GM18858 (cell line): ENCODE results near the gene SEMA3E.
"Not testable (repeated sequence)": the region's sequence is repeated elsewhere in the genome, so short reads cannot be mapped to it uniquely, and the experiment has no call there.

Source experiments
- ATAC-seq: cut with Tn5 transposase; IDR thresholded peaks from one replicate; pipeline ENCODE4 v1.9.1; 2021; ENCODE audit not compliant: unreplicated experiment

The SEMA3E gene

DNA sequence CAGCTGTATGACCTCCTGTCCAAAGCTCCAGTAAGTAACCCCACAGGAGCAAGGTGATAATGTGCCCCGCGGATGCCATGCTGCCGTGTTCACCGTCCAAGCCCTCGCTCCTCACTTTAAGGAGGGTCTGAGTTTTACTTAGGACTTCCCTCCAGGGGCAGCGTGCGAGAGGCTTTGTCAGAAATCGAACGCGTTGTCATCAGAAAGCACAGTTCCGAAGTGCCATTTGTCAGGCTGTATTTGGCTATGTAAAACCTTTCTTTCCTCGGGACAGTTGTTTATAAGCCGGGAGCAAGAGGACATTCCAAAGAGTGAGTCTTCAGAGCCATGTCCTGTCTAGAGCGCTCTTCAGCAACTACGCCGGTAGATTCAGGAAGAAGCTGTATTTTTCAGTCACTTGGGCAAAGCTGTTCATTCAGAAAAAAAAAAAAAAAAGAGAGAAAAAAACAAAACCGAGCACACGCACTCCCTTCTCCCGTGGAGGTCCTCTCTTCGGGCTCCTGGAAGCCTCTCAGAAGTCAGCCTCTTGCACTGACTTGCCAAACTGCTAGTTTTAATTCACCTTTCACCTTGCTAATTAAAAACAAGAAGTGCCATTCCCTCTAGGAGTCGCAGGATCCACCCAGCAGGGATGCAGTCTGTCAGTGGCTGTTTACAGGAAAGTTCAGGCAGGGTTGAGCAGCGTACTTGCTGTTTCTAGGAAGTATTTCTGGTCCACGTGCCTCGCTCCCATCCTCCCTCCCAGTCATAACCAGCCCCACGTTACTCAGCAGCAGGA, at the start of gene SEMA3E:
Gene SEMA3E (minus strand): TSS at position 676 of the 778 bp plus-strand sequence.
- no peak for ATAC-seq

DNA sequence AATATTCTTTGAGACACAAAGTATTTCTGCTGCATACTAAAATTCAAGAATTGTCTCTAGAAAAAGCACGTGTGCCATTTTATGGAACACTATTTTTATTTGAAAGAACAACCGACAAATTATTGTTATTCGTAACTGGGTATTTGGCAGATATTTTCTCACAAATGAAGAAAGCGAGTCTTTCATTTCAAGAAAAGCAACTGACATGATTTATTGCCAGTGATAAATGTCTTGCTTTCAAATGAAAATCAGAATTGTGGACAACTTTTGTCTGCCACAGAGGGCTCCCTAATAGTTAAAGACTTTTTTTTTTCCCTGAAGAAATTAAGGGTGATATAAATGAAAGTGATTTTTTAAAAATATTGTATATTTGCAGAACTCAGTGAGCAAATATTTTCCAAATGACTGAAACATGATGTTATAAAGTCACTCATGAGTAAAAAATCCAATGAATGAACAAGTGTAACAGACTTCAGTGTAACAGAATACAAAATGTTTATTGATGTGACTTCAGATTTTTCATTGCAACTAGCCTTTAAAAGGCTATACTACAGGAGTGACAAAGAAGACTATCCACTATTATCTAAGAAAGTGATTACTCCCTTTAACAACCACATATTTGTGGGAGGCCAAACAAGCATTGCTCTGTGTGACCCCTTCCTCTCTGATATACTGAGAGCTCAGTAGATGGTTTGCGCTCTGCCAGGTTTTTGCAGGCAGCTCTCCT, 49.0 kb upstream of the SEMA3E start:
- ATAC-seq, result no peak

DNA sequence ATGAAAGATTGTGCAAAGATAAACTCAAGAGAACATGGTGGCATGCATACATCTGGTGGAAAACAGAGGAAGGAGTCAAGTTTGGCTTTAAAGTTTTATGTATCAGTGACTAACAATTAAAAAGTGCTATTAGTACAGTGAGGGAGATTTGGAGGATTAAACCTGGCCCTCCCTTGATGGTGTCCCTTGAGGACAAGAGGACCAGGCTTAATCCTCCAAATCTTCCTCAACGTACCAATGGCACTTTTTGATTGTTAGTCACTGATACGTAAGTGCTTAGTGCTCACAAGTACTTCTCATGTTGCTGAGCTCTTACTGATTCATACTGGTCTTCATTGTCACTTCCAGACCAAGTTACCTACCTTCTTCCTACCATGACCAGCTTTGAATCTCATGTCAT, 47.2 kb upstream of the SEMA3E start:
- no peak for ATAC-seq

DNA sequence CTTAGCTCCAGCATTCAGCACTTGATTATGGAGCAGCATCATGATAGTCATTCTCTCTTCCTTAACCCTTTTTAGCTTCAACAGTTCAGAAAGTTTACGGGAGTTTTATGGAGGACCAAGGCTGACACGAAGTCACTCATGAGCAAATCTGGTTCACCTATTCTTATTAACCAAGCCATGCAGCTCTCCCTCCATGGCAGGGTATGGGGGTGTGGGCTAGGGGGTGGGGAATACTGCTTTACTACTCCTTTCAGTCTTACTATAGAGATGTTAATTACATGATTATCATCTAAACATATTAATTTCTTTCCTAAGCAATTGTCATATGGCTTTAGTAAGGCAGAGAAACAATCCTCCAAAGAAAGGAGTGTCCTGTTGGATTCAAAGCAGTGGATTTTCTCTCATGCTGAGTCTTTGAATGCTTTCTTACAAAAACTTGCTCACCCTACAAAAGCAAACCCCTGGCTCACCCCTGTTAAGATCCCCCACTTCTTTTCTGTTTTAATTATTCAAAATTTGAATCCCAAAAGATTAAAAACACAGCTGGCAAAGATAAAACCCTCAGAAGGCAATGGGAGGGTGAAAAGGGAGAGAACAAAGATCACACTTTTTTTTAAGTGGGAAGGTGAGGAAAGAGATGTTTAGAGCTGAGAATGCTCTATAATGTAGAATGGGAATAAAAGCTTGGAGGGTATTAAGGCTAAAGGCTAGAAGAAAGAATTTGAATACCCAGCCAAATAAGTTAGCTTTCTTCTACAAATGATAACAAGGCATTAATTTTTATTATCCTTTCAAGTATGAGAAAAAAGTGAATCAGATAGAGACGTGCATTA, 46.4 kb upstream of the SEMA3E start:
- ATAC-seq, result no peak

DNA sequence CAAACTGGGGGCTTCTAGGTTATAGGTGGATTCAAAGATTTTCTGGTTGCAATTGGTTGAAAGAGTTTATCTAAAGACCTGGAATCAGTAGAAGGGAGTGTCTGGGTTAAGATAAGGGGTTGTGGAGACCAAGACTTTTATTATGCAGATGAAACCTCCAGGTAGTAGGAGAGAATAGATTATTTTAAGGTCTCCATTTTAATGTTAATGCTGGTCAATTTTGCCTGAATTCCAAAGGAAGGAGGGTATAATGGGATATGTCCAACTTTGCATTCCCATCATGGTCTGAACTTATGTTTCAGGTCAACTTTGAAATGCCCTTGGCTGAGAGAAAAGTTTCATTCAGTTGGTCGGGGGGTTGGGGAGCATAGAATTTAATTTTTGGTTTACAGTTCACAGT, 44.3 kb upstream of the SEMA3E start:
- no peak for ATAC-seq

DNA sequence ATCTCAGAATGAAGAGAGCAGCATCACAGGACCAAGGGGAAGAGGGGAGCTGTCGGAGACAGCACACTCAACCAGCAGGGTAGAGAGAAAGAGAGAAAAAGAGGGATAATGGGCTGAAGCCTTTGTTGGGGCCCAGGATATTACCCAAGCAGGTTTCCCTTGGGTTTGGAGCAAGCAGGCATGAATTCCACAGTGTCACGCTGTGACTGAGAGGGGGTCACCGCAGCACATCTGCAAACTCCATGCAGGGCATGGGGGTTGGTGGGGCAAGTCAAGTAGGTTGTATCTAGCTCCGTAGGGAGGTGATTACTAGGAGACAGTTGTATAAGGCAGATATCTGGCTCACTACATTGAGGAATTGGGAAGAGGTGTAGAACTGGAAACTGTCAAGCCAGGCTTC, 42.2 kb upstream of the SEMA3E start:
- no peak for ATAC-seq

DNA sequence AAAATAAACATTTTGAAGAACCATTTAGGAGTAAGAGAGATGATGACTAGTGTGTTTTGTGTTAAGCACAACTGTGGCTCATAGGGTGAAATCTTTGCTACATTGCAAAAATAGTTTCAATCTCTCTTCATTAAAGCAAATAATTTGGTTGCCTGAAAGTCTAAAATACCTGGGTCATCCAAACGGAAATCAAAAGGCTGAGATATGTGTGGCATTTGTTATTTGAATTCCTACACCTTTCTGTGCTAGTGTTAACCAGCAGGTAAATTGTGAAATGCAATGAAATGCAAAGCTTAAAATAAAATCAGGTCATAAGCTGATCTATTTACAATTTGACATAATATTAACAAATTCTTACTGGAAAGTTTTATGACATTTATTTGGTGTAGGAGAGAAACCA, 40.9 kb upstream of the SEMA3E start:
- no peak for ATAC-seq

DNA sequence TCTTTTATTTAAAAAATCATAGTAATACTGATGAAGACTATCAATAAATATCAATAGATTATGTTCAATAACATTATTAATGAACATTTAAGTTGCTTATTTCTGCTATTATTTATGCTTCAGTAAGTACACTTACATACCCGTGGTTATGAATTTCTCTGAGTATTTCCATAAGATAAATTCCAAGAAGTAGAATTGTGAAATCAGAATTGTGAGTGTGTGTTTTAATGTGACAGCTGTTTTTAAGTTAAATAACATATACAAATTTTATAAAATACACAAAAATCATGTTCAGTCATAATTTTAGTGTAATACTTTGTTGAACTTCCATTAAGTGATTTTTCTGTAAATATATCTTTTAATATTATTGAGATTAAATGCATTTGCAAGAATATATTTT, 37.5 kb upstream of the SEMA3E start:
- ATAC-seq, result no peak

DNA sequence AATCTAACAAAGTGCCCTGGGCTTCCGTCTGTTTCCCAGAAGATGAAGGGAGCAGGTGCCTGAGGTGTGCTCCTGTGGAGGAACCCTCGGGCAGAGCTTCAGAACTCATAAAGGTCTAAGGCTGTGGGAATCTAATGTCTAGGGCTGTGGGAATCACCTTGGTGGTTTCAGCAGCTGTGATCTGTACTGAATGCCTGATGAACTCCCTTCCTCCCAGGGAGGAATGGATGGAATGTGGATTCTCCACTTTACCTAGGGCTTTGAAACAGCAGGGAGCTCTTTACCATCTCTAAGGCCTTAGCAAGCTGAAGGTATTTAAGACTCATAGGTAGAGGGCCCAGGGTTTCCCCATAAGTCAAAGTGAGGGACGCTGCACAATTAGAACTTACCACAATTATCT, 36.0 kb upstream of the SEMA3E start:
- ATAC-seq, result no peak

DNA sequence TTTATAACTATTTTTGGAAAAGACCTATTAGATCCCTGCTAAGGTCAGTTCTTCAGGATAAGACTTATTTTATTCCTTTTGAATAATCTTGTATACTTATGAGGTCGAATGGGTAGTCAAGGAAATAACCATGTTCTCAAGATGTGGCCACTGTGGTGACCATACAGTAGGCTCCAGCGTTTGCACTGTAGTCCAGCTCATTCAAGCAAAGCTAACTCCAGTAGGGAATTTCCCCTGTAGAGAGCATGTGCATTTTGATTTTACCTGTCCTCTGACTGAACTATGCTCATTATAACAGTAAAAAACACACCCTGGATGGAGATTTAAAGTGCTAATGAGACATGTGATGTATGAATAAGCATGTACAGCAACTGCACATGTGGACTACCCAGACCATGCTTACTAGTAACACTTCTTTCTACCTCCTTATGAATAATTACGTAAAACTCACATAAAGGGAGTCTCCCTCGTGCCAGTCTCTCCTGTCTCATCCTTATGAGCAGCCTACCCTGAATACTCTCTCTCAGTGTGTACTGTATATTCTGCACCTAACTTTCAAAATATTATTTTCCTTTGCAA, 32.4 kb upstream of the SEMA3E start:
- ATAC-seq, result no peak

DNA sequence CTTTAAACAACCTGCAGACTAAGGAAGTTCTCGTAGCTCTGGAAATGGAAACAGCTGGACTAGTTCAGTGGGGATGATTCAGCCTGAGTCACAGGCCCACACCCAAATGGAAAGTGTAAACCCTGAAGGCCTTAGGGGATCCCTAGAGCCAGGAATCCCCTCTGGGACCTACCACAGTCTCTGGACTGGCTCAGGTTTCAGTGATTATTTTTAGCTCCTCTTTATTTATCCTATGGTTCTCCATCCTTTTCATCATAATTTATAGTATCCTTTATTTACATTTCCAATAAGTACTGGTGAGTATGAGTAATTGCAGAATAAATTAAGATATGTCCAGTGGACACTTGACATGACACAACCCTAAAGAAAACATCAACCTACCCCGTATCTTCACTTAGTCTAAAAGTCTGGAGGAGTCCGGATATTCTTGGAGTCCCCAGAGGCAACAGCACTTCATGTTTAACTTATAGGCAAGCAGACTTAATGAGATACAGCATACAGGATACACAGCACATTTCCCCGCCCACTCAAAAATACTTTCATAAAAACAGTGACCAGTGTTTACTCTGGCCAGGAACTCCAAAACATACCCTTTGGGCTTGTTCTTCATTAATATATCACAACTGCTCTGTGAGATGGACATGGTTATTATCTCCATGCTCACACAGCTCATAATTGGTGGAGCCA, 28.4 kb upstream of the SEMA3E start:
- no peak for ATAC-seq

DNA sequence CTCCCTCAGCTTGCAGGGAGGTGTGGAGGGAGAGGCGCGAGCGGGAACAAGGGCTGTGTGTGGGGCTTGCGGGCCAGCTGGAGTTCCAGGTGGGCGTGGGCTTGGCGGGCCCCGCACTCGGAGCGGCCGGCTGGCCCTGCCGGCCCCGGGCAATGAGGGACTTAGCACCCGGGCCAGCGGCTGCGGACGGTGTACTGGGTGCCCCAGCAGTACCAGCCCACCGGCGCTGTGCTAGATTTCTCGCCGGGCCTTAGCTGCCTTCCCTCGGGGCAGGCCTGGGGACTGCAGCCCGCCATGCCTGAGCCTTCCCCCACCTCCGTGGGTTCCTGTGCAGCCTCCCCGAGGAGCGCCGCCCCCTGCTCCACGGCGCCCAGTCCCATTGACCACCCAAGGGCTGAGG, 24.4 kb upstream of the SEMA3E start:
- ATAC-seq, result not testable (repeated sequence)

DNA sequence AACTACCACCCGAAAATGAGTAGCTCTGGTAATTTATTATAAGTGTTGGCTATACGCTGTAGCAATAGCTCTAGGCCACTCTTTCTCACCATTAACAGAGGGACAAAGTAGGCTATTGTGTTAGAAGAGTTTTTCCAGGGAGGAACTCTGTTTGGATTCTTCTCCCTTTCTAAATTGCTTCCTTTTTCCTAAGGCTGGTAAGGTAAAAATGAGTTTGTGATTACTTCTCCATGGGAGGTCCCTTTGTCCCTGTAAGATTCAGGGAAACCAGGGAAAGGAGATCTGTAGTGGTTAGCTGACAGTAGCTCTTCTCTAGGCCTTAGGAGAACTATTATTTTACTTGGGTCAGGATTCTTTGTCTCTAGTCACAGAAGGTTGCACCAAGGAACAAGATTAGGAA, 23.2 kb upstream of the SEMA3E start:
- no peak for ATAC-seq

DNA sequence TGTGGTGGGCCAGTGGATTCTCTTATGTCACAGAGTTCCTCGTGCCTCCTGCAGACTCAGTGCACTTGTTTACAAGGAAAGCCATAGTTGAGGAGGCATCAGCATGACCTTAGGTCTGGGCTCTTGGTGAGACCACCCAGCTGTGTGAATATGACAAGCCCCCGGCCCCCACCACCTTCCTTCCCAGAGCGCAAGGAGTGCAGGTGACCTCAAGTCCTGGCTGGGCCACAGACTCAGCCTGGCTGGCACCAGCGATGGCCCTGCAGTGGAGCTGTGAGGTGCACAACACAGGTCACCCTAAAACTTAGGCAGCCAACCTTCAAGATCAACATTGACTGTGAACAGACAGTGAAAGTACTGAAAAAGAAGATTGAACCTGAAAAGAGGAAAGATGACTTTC, 14.2 kb upstream of the SEMA3E start:
- ATAC-seq, result no peak

DNA sequence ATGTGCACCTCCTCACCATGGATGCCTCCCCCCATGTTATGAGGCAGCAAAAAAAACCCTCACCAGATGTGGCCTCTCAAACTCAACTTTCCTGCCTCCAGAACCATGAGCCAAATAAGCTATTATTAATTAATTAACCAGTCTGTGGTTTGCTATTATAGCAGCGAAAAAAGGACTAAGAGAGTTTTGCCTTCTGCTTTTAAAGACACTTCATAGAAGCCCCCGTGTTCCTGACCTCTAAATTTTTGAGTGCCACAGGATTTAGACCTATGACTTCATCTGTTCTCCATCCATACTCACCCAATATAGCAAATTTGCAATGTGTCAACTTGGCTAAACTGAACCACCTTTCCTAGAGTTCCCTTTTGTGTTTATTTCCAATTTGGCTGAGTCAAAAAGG, 9.2 kb upstream of the SEMA3E start:
- ATAC-seq, result no peak

DNA sequence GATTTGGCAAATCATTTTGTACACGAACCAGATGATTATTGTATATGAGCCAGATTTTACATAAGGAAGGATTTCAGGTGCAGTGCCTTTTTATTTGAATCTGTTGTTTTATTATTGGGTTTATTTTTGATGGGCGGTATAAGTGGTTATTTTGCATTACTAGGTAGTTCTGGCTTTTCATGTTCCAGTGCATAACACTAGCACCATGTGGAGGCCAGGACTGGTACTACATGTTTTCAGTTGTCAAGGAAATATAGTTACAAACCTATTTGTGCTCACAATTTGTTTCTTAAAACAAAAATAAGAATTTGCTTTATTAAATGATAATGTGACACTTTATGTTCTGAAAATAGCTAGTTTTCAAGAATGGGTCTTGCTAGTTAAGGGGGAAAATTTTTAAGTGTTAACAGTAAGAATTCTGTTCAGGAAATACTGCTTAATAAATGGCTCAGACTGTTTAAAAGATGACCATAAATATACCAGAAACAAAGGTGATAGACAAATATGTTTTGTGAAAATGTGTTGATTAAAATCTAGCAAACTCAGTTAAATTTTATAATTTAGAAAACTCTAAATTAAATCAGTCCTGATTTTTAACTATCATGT, 7.1 kb upstream of the SEMA3E start:
- ATAC-seq, result peak; percentile 94

DNA sequence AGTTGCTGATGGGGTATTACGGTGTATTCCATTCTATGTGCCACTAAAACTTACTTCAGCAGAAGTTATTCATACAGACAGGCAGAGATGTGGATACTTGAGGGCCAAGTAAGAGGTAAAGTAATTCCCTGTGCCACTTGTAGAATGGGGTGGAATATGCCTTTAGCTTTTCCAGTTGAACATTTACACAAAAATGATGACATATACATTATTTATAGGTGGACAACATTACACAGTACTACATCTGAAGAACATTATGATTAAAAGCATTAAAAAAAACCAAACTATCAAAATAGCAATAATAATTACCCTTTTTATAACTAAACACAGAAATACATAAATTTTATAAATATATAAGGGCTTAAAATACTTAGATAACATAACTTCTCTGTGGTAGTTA, 3.5 kb upstream of the SEMA3E start:
- ATAC-seq, result no peak

DNA sequence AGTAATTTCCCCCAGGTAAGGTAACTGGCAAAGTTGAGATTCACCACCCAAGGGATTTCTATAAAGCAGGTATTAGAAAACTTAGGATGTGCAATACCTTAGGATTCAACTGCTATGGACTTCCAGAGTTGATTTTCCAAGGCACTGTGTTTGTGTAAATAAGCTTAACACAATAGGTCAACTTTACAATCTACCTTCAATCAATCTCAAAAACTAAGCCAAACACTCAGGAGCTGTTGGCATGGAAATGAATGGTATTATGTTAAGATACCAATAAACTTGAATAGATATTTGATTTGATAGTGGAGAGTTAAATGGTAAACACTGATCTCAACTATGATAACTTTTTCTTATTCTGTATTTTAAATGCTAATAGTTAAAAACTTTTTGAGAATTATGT, 762 bp upstream of the SEMA3E start:
- no peak for ATAC-seq

DNA sequence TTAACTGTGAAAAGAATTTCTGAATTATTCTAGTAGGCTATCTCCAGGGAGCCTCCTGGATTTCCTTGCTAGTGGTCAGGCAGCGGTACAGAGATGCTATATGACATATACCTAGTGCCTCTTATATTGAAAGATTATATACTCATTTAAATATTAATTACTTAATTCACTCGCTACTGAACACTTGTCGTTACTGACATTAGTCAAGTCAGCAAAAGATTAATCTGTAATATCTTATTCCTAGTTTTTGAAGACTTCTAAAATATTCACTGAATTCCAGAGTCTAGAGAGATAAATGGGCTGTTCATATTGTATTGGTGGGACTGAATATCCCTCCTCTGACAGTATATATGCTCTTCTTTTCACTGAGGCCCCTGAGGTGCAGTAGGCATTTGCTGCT, 2.9 kb downstream of the SEMA3E start:
- ATAC-seq, result no peak

DNA sequence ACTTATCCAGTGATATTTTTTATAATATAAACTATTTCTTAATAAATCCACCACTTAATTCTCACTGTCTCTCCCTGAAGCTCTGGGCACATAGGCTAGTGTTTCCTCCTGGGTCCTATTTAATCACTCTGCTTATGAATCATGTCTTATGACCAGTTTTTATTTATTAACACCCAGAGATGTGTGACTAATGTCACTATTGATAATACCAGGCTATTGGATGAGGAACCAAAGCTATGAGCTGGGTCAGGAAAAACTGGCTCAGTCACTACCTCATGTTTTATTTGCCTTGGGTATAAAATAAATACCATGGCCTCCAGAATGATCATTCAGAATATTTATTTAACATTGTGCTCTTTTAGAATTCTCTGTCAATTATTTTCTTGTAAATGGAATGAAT, 5.2 kb downstream of the SEMA3E start:
- ATAC-seq, result no peak
